Measurements from ENCODE around the gene ENTPD6.
"Not testable (repeated sequence)": the region's sequence is repeated elsewhere in the genome, so short reads cannot be mapped to it uniquely, and the experiment has no call there.

ENTPD6 gene

DNA sequence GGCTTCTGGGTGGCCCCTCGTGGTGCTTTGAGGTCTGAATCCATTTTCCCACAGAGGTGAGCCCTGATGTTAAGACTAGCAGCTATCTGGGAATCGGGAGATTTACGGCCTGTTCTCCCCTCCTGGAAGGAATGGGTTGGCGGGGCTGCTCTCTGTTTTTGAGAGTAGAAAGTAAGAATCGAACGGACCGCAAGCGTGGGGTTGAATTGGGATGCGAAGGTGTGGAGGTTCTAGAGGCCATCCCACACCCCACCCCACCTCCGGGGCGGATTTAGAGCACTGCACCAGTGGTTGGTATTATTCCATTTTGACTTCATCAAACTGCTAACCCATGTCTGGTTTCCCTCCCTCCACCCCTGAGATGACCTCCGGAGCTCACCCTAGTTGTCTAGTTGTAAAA is 63.8 kb downstream of the ENTPD6 start:
- no peak for DNase-seq

DNA sequence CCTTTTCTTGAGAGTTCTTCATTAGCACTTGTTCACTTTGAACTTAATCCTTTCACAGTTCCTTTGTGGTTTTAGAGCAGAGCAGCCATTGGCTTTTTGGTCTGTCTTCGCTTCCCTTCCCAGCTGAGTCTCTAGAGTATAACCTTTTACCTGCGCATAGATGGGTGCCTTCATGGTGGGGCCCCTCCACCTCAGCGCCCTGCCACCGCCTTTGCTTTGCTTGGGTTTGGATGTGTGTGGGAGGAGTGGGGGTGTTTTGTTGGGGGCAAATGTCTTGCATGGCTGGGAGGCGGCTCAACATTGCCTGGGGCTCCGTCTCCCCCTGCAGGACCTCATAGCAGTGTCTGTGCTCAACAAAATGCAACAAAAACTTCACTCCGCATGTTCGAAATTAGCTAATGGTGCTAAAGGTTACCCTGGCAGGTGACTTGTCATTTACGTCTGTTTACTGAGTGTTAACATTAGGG is 64.3 kb downstream of the ENTPD6 start:
- no peak for DNase-seq

GRCh38 chr20:25260770-25261437 is 65.4 kb downstream of the ENTPD6 start:
- DNase-seq: not testable (repeated sequence)

- no peak for DNase-seq
These were observed 73.7 kb downstream of the ENTPD6 start for GRCh38 chr20:25269057-25269832.

DNA sequence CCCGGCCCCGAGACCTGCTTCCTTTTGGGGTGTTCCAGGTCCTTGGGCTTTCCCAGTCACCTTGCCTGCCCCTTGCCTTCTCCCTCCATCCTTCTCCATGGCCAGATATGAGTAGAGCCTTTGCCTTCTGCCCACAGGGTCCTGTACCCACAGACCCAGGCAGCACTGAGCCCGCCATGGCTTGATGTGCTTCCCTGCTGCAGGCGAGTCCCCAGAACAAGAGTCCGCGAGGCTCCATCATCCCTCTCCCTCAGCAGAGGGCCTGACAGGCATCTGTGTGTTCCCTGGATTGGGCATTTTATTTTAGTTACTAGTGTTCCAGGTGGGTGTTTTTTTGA is 74.3 kb downstream of the ENTPD6 start:
- no peak for DNase-seq

DNA sequence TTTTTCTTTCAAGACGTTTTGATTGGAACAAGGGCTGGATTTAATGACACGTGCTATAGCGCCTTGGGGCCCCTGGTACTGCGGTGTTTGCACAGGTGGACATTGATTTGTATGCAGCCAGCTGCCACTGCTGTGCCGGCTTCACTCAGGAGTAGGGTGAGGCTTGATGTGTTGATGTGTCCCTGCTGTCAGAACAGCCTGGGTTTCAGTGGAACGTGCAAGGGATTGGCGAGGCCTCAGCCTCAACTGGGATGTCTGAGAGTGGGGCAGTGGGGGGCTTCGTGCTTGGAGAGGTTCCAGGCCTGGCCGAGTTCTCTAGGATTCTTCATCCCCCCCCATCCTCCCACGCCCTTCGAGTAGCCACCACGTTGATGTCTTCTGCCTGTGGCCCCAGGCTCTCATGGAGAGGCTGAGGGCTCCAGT is 75.3 kb downstream of the ENTPD6 start:
- DNase-seq: no peak

DNA sequence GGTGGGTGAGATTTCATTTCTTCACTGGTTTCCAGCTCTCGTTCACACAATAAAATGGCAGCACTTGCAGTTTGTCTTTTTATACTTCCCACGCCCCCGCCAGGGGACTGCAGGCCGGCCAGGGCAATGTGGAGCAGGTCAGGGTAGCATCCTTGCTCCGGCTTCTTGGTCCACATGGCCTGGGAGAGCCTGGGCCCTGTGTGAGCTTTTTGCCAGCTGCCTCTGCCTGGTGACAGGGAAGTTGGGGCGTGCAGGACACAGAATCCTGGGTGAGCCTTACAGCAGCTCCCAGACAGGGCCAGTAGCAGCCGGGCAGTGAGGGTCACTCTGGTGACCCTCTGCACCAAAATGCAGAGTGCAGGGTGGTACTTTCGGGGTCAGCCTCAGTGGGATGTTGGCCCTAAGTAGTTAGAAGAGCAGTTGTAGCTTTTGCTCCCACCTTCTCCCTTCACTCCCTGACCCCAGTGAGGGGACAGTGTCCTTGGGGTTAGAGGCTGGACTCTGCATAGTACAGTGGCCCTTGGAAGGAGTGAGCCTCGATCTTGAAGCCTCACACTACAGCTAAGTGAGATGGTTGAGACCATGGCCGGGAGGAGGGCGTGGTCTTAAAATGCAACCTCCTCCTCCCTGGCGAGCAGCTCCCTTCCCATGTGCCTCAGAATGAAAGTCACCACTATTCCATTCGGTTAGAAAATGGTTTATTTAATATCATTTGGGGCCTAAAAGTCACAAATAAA is 76.1 kb downstream of the ENTPD6 start:
- DNase-seq: no peak

GRCh38 chr20:25272223-25273000 is 76.9 kb downstream of the ENTPD6 start:
- no peak for DNase-seq

- no peak for DNase-seq
These were observed 77.5 kb downstream of the ENTPD6 start for GRCh38 chr20:25273046-25273445.

GRCh38 chr20:25273541-25274358 is 78.2 kb downstream of the ENTPD6 start:
- no peak for DNase-seq

DNA sequence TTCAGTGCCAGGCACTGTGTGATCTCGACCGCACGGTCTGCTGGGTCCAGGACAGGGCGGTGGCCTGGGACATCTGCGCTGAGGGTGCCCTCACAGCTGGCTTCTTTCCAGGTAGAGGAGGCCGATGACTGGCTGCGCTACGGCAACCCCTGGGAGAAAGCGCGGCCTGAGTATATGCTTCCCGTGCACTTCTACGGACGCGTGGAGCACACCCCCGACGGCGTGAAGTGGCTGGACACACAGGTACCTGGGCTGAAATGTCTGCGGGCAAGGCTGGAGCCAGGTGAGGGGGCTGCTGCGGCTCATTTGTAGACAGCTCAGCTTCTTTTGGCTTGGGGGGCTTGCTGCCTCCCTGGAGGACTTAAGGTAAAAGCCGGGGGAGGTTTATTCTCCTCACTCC is 79.0 kb downstream of the ENTPD6 start:
- no peak for DNase-seq

DNA sequence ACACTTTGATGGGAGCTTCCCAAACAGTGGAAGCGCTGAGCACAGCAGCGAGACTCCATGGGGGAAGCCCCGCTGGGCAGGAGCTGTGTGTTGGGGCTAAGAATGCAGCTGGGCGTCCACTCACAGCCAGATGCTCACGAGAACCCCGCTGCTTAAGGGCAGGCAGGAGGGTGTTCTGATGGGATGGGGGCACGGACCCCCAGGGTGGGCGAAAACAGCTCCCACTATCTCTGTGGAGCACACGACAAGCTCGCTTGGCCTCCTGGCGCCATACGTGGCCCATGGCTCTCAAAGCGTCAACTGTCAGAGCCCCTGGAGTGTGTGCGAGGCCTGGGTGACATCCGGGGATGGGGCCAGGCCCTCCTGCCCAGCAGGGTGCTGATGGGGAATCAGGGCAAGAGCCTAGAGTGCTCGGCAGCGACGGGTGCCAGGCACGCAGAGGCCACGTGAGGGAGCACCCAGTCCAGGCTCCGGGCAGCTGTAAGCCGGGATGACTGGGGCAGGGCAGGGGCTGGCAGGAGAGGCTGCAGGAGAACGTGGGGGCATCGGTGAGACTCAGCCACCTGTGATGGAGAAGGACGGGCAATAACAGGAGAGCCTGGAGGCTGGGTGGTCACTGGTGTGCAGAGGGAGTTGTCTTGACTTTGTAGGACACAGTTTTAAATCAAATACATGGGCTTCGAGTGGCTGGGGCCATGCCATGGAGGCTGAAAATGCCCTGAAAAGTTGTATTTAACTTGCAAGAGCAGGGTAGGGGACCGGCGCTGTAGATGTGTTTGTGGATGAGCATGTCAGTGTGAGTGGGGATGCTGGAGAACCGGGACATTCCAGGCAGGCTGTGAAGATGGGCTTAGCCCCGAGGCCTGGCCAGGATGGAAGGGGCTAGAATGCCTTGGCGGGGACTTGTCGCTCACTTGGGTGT is 79.6 kb downstream of the ENTPD6 start:
- DNase-seq: no peak

GRCh38 chr20:25275813-25276532 is 80.5 kb downstream of the ENTPD6 start:
- no peak for DNase-seq

All from CD4-positive, alpha-beta T cell treated with Interleukin-12 subunit alpha and Interleukin-12 subunit beta, for 1 hour (primary cell).